Occipital lobe (tissue), 2 donors: ENCODE results near the gene UBE2J1. TPM values are rescaled to one million over a fixed set of nuclear protein-coding genes. Genes with fewer than 3 reads are reported as not detected.
"Not testable (repeated sequence)": the region's sequence is repeated elsewhere in the genome, so short reads cannot be mapped to it uniquely, and the experiment has no call there.

Experiments
- DNase-seq: peaks from one replicate; lab custom pipeline; 2025; lab: John Stamatoyannopoulos, UW
- total RNA-seq: library from RNA; depleted of rRNA; stranded (reverse); fragments of >200 nt; gene quantifications from one replicate; pipeline ENCODE4 v1.2.3, GENCODE V29; 2014

UBE2J1 gene, protein sequence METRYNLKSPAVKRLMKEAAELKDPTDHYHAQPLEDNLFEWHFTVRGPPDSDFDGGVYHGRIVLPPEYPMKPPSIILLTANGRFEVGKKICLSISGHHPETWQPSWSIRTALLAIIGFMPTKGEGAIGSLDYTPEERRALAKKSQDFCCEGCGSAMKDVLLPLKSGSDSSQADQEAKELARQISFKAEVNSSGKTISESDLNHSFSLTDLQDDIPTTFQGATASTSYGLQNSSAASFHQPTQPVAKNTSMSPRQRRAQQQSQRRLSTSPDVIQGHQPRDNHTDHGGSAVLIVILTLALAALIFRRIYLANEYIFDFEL
- 62.5 TPM for total RNA-seq

DNA sequence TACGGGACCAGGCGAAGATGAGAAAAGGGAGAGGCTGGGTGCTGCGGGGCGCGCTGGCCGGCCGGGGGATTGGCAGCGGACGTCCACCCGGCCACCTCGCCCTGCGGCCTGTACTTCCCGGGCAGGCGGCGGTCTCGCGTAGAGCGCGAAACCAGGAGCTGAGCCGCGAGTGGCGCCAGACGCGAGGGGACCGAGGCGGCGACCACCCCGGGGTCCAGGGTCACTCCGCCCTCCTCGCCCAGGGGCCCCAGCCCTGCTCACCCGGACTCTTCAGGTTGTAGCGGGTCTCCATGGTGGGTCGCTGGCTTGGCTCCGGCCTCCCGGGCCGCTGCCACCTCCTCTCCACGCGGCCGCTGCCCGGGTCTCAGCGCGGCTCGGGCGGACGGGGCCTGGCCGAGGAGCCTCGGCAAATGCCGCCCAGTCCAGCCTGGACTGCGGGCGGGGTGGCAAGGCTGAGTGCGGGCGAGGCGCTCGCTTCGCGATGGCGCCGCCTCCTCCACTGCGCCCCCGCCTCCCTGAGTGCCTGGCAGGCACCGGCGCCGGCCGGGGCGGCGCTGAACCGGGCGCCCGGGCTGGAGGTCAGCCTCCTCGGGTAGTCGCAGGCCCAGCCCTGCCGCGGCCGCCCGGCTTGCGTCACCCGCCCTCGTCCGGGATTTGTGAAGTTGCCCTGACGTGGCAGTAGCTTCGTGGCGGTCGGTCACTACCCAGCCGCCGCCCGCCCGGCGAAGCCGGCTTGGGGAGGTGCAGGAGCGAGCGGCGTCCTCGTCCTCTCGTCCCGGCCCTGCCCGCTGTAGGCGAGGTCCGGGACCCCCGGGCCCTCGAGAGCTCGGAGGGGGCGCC lies at the start of gene UBE2J1:
Gene UBE2J1 (minus strand): TSS at position 445 of the 840 bp plus-strand sequence. CDS start 153 bp downstream, at position 292.
- DNase-seq: peak; percentile 85

GRCh38 chr6:89400912-89401399 lies 48.4 kb upstream of the UBE2J1 start:
- DNase-seq: no peak

- no peak for DNase-seq
These were observed 47.5 kb upstream of the UBE2J1 start for GRCh38 chr6:89400050-89400449.

DNA sequence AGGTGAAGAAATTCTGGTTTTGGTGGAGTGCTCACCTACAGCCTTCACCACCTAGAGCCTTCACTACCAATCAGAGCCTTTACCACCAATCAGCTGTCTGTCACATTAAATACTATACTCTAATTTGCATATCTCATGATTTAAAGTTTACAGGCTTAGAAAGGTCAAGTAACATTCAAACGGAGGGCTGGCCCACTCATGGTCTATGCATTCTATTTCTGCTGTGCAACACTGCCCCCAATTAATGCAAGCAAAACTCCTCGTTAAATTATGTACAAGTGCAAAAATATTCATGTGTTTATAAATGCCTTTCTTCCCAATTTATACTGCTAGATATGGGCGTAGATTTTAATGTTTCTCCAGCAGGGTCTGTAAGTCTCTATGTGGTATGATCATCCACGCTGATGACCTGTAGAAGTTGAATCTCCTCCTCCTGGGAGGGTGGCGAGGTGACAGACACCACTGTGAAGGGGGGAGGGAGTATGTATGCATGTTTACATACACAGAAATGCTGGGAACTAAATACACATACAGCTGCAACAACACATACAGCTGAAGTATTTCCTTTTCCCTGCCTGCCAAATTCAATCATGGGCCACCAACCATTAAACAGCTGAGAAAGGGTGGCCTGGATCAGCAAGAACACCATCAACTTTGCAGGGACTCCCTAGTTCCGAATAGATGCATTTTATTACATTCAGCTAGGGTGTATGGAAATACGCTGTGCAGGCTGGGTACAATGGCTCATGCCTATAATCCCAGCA lies 46.4 kb upstream of the UBE2J1 start:
- no peak for DNase-seq

DNA sequence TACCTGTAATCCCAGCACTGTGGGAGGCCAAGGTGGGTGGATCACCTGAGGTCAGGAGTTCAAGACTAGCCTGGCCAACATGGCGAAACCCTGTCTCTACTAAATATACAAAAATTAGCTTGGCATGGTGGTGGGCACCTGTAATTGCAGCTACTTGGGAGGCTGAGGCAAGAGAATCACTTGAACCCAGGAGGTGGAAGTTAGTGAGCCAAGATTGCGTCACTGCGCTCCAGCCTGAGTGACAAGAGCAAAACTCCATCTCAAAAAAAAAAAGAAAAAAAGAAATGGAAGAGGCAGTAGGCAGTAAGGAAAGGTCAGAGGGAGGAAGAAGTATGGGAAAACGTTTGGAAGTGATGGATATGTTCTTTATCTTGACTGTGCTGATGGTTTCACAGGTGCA lies 45.4 kb upstream of the UBE2J1 start:
- DNase-seq: not testable (repeated sequence)

GRCh38 chr6:89393659-89394058 lies 41.1 kb upstream of the UBE2J1 start:
- no peak for DNase-seq

- no peak for DNase-seq
These were observed 40.3 kb upstream of the UBE2J1 start for GRCh38 chr6:89392823-89393222.

DNA sequence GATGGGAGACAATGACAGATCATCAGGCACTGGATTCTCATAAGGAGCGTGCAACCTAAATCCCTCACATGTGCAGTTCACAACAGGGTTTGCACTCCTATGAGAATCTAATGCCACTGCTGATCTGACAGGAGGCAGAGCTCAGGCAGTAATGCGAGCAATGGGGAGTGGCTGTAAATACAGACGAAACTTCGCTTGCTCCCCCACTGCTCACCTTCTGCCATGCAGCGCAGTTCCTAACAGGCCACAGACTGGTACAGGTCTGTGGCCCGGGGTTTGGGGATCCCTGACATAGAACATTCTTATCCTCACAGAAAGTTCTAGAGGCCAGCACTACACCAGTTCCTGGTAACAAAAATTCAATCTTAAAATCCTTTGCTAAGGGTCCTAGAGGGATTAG lies 36.3 kb upstream of the UBE2J1 start:
- no peak for DNase-seq

DNA sequence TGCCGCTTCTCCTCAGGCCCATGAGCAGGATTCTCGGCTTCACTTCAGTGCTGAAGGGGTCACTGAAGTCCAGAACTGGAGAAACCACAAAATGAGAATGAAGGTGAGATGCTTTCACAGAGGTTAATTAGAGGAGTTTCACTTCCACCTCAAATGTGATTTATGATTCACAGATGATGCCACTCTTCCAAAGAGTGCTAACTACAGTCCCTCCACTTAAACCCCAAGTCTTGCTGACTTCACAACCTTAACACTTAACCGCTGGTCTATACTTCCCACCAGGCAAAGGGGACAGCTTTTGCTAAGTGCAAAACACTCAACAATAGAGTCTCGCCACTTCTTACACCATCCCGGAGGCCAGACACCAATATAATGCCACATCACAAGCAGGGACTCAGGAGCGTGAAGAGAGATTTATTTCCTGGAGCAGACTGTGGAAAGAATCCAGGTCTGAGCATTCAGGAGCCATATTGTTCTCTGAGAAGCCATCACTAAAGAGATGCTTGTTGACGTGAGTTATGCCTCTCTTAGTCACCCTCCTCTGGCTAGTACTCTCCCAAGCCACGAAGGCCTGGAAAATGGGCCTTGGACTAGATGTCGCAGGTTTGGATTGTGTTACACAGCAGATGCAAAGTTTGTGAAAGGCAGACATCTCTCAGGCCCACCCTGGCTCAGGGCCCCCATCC lies 35.1 kb upstream of the UBE2J1 start:
- no peak for DNase-seq

- no peak for DNase-seq
These were observed 34.5 kb upstream of the UBE2J1 start for GRCh38 chr6:89386917-89387491.

- no peak for DNase-seq
These were observed 33.3 kb upstream of the UBE2J1 start for GRCh38 chr6:89385846-89386245.

DNA sequence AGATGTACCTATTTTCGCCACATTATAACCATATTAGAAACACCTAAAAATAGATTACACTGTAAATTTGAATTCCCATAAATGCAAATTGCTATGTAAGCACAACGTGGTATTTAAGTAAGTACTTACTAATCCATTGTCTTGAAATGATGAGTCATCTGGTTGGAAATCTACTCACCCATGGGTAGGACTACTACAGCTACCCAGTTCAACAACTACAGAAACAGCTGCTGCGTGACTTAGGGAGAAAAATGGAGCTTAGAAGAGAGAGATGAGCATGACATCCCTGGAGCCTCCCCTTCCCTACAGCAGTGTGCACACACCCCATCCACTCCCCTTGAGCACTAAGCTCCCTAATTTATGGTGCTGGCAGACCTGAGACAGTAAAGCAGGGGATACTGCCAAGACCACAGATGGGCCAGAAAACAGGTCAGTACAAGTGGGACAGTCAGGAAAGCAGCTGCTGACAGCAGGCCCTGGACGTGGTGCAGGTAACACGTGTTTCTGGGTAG lies 32.7 kb upstream of the UBE2J1 start:
- peak; percentile 33 for DNase-seq

GRCh38 chr6:89381031-89381430 lies 28.5 kb upstream of the UBE2J1 start:
- DNase-seq: no peak

GRCh38 chr6:89379281-89379680 lies 26.8 kb upstream of the UBE2J1 start:
- peak; percentile 9 for DNase-seq

GRCh38 chr6:89378628-89379027 lies 26.1 kb upstream of the UBE2J1 start:
- no peak for DNase-seq

DNA sequence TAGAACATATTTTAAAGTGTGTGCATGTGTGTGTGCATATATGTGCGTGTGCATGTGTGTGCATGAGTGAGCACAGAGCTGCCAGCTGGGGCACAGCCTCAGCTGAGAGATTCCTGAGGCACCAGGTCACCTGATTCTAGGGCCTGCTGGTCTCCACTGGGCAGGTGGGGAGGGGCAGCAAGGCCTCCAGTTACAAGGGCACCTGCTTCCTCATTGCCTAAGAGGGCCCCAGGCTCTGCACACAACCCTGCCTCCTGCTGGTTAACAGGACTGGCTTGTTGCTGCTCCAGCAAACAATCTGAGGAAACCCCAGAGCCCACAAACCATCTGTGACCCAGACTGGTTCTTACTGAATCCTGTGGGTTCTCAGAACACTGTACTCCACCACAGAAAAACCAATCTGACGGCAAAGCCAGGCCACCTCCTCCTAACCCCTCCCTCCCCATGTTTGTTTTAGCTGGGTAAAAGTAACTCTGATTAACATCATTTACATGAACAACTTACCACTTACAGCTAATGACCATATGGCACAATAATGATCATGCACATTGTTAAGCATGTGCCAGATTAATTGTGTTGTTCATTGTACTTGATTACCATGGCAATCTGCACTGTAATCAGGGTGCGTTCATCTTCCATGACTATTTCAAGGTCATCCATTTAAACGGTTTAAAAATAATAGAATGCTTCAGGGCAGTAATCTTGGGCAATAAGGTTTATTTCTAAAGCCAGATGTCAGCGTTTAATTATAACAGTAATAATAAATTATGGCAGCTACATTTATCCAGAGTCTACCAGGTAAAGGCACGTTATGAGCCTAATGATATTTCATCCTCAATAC lies 23.1 kb upstream of the UBE2J1 start:
- DNase-seq: no peak

GRCh38 chr6:89372506-89372901 lies 20.0 kb upstream of the UBE2J1 start:
- DNase-seq: no peak

DNA sequence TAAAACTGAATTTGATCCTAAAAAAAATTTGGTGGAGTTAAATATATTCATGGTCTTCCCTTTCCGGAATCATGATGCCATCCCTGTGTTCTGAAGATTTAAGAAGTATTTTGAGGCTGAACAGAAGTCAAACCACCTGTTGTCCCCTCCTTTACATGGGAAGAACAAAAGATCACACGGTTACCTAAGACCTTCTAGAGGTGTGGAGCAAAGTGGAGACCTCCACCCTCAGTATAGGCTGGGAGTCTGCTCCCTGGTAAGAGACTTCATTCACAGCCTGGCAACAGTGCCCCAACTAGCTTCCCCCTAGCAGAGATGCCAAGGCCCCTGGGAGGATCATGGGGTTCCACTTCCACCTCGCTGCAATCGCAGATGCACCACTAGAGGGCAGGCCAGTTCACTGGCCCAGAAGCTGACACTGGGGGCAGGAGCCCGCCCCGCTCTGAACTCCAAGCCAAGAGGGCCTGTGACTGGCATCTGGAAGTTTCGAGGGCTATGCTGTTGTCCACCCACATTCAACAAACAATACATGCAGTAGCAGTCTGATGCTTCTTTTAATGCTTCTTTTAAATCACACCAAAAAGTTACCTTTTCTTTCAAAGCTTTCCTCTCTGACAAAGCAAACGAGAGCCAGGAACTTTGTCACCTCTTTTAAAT lies 19.5 kb upstream of the UBE2J1 start:
- peak; percentile 44 for DNase-seq

- DNase-seq: no peak
These were observed 16.5 kb upstream of the UBE2J1 start for GRCh38 chr6:89368999-89369398.
